Panc1 (cell line): ENCODE results near the gene BRIX1. TPM values are rescaled to one million over a fixed set of nuclear protein-coding genes. Genes with fewer than 3 reads are reported as not detected.

Source experiments
- ATAC-seq: fragments of 200-7000 bp; cut with Tn5 transposase; 2 replicates; pipeline ENCODE4 v1.9.1; 2020; ENCODE audit warnings: mild to moderate bottlenecking, moderate library complexity
- BruUV-seq: library from RNA; stranded (reverse); fragments of 400-500 nt; replicated peaks from 2 replicates; lab custom pipeline; 2021; lab: Mats Ljungman, UMichigan
- CTCF ChIA-PET: fragments of 300-600 bp; sonication (Branson Sonifier 250); formaldehyde crosslinking; loops from one replicate; lab custom pipeline; 2022; ENCODE audit warnings: antibody characterized with exemption; lab: Charles Lee
- POLR2A ChIA-PET: fragments of 300-600 bp; sonication (Branson Sonifier 250); formaldehyde crosslinking; loops from one replicate; lab custom pipeline; 2022; ENCODE audit warnings: antibody characterized with exemption; lab: Charles Lee
- DNase-seq: peaks from one replicate; pipeline ENCODE4 v3.0.0-alpha.2; 2010; ENCODE audit warnings: low read depth, low spot score
- H3K27ac ChIP-seq: 2 replicates; pipeline ENCODE4 v1.5.1; 2011; ENCODE audit warnings: mild to moderate bottlenecking, low read length, inconsistent platforms
- H3K27me3 ChIP-seq: fragments of 200-500 bp; sonication (Bioruptor generic); 2 replicates; pipeline ENCODE4 v1.6.0; 2014; ENCODE audit warnings: low read length, inconsistent platforms; ENCODE audit not compliant: control insufficient read depth, insufficient read depth
- H3K36me3 ChIP-seq: fragments of 200-500 bp; sonication (Bioruptor generic); 2 replicates; pipeline ENCODE4 v1.5.1; 2014; ENCODE audit warnings: inconsistent platforms, mild to moderate bottlenecking, low read length, moderate library complexity; ENCODE audit not compliant: control insufficient read depth, insufficient read depth
- H3K4me1 ChIP-seq: 2 replicates; pipeline ENCODE4 v1.5.1; 2011; ENCODE audit warnings: inconsistent platforms, mild to moderate bottlenecking, low read length, moderate library complexity; ENCODE audit not compliant: control insufficient read depth, insufficient read depth
- H3K4me3 ChIP-seq, 2 experiments: 2 replicates each; pipeline ENCODE4 v1.5.1; 2011 to 2012; ENCODE audit warnings: low read depth in 2 of 2, low read length in 2 of 2, mild to moderate bottlenecking in 2 of 2, inconsistent platforms in 1 of 2, moderate library complexity in 1 of 2
- H3K9me3 ChIP-seq: fragments of 200-500 bp; sonication (Bioruptor generic); 2 replicates; pipeline ENCODE4 v1.5.1; 2014; ENCODE audit warnings: low read depth, mild to moderate bottlenecking, inconsistent platforms, low read length, moderate library complexity; ENCODE audit not compliant: control insufficient read depth, insufficient read depth
- POLR2AphosphoS5 ChIP-seq: IDR thresholded peaks from 2 replicates; pipeline ENCODE4 v1.6.1; 2012; ENCODE audit warnings: mild to moderate bottlenecking, low read depth, low read length, moderate library complexity
- SIN3A ChIP-seq: IDR thresholded peaks from 2 replicates; pipeline ENCODE4 v1.6.1; 2012; ENCODE audit warnings: low read depth, mild to moderate bottlenecking, low read length, moderate library complexity, borderline replicate concordance; ENCODE audit not compliant: insufficient read depth
- TCF7L2 ChIP-seq: IDR thresholded peaks from 2 replicates; pipeline ENCODE4 v1.6.1; 2011; ENCODE audit warnings: mild to moderate bottlenecking, low read depth, low read length, inconsistent platforms
- in situ Hi-C: cut with HindIII; loops from 2 replicates; pipeline ENCODE4 v1.10.0; 2016; ENCODE audit warnings: low sequenced_read_pairs, low pct_unique_long_range_greater_than_20kb
- intact Hi-C: fragments of 100-400 bp; cut with micrococcal nuclease; formaldehyde crosslinking; loops from one replicate; pipeline ENCODE4 v1.10.0; 2022; ENCODE audit not compliant: unreplicated experiment
- total RNA-seq: library from RNA; stranded (reverse); gene quantifications from one replicate; pipeline ENCODE4 v1.2.1, GENCODE V29; 2021; ENCODE audit not compliant: unreplicated experiment
- TF ChIP-seq, protein P1 (sequence below): fragments of 450-650 bp; IDR thresholded peaks from 2 replicates; pipeline ENCODE4 v1.5.1; 2017; ENCODE audit warnings: mild to moderate bottlenecking
- TF ChIP-seq, protein P2 (sequence below), 2 experiments: IDR thresholded peaks; 2 replicates each; pipeline ENCODE4 v1.6.1; 2011 to 2012; ENCODE audit warnings: low read depth in 2 of 2, control low read depth in 1 of 2, low read length in 1 of 2, mild to moderate bottlenecking in 1 of 2, moderate library complexity in 1 of 2; ENCODE audit not compliant: insufficient read depth in 1 of 2

Gene BRIX1
- total RNA-seq, 1 experiment from 2014 or later: 46.6 TPM

DNA sequence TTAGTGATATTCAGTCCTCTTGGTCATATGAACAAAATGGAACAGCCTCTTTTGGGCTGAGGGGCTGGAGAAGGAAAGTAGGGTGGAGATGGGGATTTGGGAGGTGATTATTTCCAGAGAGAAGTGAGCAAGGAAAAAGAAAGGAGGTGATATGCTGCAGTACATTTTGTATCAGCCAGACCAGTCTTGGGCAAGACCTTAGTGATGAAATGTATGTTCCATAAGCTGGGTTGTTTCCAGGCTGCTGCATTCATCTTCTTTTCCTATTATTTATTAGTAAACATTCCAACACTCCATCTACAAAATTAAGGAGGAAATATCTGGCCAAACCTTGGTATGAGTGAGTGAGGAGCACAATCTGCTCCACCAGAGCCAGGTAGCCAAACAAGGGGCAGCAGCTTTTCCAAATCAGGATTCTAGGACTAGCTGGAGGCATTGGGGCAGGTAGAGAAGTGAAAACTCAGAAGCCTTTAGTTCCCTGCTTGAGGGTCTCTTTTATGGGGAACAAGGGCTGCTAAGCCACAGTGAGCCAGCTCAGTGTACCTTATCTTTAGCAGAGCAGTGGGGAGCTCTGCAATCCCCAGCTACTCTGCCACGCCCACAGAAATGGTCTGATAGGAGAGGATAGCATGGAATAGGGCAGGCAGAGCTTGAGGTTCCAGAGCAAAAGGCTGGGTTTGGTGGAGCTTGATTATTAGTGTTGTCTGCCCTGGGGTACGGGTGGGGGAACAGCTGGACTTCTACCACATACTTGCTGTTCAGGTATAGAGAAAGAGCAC is 19.7 kb upstream of the BRIX1 start:
- H3K36me3 ChIP-seq: no peaks in the 10 kb centered on the region
- ChIA-PET POLR2A (no interaction called here), CTCF (interaction anchor here (1.6 kb wide), 1 partner anchor 410 kb away, joined by 6 read pairs; no protein-coding TSS in a partner anchor)
- in situ Hi-C loops: no loop called here
- DNase-seq (no peak), ATAC-seq (no peak)
- no TSS peak for BruUV-seq
- H3K27ac ChIP-seq: no peak overlapping the region
- no peaks in the 10 kb centered on the region for H3K4me1 ChIP-seq
- TF ChIP-seq POLR2AphosphoS5 (no peak), TCF7L2 (no peak), SIN3A (no peak)
- TF ChIP-seq, protein P1, sequence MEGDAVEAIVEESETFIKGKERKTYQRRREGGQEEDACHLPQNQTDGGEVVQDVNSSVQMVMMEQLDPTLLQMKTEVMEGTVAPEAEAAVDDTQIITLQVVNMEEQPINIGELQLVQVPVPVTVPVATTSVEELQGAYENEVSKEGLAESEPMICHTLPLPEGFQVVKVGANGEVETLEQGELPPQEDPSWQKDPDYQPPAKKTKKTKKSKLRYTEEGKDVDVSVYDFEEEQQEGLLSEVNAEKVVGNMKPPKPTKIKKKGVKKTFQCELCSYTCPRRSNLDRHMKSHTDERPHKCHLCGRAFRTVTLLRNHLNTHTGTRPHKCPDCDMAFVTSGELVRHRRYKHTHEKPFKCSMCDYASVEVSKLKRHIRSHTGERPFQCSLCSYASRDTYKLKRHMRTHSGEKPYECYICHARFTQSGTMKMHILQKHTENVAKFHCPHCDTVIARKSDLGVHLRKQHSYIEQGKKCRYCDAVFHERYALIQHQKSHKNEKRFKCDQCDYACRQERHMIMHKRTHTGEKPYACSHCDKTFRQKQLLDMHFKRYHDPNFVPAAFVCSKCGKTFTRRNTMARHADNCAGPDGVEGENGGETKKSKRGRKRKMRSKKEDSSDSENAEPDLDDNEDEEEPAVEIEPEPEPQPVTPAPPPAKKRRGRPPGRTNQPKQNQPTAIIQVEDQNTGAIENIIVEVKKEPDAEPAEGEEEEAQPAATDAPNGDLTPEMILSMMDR: no peak
- TF ChIP-seq, protein P2, sequence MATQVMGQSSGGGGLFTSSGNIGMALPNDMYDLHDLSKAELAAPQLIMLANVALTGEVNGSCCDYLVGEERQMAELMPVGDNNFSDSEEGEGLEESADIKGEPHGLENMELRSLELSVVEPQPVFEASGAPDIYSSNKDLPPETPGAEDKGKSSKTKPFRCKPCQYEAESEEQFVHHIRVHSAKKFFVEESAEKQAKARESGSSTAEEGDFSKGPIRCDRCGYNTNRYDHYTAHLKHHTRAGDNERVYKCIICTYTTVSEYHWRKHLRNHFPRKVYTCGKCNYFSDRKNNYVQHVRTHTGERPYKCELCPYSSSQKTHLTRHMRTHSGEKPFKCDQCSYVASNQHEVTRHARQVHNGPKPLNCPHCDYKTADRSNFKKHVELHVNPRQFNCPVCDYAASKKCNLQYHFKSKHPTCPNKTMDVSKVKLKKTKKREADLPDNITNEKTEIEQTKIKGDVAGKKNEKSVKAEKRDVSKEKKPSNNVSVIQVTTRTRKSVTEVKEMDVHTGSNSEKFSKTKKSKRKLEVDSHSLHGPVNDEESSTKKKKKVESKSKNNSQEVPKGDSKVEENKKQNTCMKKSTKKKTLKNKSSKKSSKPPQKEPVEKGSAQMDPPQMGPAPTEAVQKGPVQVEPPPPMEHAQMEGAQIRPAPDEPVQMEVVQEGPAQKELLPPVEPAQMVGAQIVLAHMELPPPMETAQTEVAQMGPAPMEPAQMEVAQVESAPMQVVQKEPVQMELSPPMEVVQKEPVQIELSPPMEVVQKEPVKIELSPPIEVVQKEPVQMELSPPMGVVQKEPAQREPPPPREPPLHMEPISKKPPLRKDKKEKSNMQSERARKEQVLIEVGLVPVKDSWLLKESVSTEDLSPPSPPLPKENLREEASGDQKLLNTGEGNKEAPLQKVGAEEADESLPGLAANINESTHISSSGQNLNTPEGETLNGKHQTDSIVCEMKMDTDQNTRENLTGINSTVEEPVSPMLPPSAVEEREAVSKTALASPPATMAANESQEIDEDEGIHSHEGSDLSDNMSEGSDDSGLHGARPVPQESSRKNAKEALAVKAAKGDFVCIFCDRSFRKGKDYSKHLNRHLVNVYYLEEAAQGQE (IDR thresholded peaks at IDR 0.05; ENCODE audit: insufficient read depth in 1 of 2, low read depth in 2 of 2, low read length in 1 of 2): no peak
- peaks cover 3% of the 10 kb centered on the region; the same call in 1 of the 2 replicates for H3K27me3 ChIP-seq
- H3K4me3 ChIP-seq: no peak overlapping the region
- intact Hi-C loops: loop anchor here (10.0 kb wide), 1 partner anchor 241 kb away; the partner anchor contains the start of gene RAI14
- H3K9me3 ChIP-seq: no peaks in the 10 kb centered on the region

DNA sequence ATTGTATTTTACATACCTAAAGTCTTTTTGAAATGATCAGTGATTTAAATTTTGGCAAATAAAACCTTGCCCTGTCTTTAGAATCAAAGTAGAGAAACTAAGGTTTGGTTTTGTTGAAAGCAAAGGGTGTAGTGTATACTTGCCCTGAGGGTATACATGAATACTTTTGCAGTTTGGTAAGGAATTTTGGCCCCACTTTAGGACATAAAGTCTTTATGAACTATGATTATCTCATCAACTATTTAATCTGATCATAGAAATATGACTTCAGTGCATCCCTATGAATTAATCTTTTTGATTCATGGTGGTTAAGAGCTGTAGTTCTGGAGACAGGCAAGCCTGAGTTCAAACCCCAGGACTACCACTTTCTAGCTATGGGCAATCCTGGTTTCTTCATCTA is 17.9 kb upstream of the BRIX1 start:
- no peak overlapping the region for H3K27ac ChIP-seq
- no peaks in the 10 kb centered on the region for H3K9me3 ChIP-seq
- H3K27me3 ChIP-seq: no peaks in the 10 kb centered on the region
- H3K36me3 ChIP-seq: no peaks in the 10 kb centered on the region
- no peak for ATAC-seq
- in situ Hi-C loops: no loop called here
- no peak overlapping the region for H3K4me3 ChIP-seq
- no peaks in the 10 kb centered on the region for H3K4me1 ChIP-seq
- POLR2A ChIA-PET: no interaction called here
- no TSS peak for BruUV-seq
- TF ChIP-seq POLR2AphosphoS5 (no peak), SIN3A (no peak), TCF7L2 (no peak)
- TF ChIP-seq, protein P2 (IDR thresholded peaks at IDR 0.05; ENCODE audit: insufficient read depth in 1 of 2, low read depth in 2 of 2, low read length in 1 of 2): no peak
- TF ChIP-seq, protein P1: no peak
- CTCF ChIA-PET: interaction anchor here (0.8 kb wide), 1 partner anchor 374 kb away, joined by 3 read pairs; no protein-coding TSS in a partner anchor
- intact Hi-C loops: loop anchor here (1.0 to 10.0 kb wide), 3 partner anchors 243 to 411 kb away; partner anchors contain the start of gene RAI14
- DNase-seq: no peak
